SK-N-SH (cell line): ENCODE measurements around the gene VPS26A. TPM values are rescaled to one million over a fixed set of nuclear protein-coding genes. Genes with fewer than 3 reads are reported as not detected.

Experiments used
- CTCF ChIA-PET: fragments of 300-600, 350-600 bp; formaldehyde crosslinking; extraction: SDS; loops from one replicate; lab custom pipeline; 2021; lab: Yijun Ruan, JAX
- POLR2A ChIA-PET: fragments of 350-600 bp; sonication (Branson Sonifier 250); formaldehyde crosslinking; extraction: SDS; loops from one replicate; lab custom pipeline; 2020; ENCODE audit warnings: antibody characterized with exemption, inconsistent platforms; lab: Yijun Ruan, JAX
- DNase-seq: peaks from one replicate; pipeline ENCODE4 v3.0.0; 2012
- H2AFZ ChIP-seq: fragments of 200-600 bp; sonication (generic); 2 replicates; pipeline ENCODE4 v1.8.1; 2016; ENCODE audit warnings: antibody characterized with exemption, mild to moderate bottlenecking, low read depth
- H3F3A ChIP-seq: fragments of 200-600 bp; sonication (generic); replicated peaks from 2 replicates; pipeline ENCODE3; 2016; ENCODE audit warnings: antibody characterized with exemption, mild to moderate bottlenecking; ENCODE audit not compliant: insufficient read depth
- H3K27ac ChIP-seq, 2 experiments: fragments of 200-500 bp in 1 of 2; fragments of 200-600 bp in 1 of 2; sonication (Bioruptor generic) in 1 of 2; sonication (generic), shearing (Covaris generic) in 1 of 2; 2 replicates each; pipeline versions ENCODE4 v1.5.1 to v1.6.1; 2014 to 2016; ENCODE audit warnings: low read depth in 2 of 2, inconsistent platforms in 1 of 2, low read length in 1 of 2, mild to moderate bottlenecking in 1 of 2, mixed read lengths in 1 of 2
- H3K27me3 ChIP-seq: fragments of 200-600 bp; sonication (generic), shearing (Covaris generic); 2 replicates; pipeline ENCODE4 v1.6.1; 2016; ENCODE audit warnings: mixed run types; ENCODE audit not compliant: insufficient read depth
- H3K36me3 ChIP-seq, 2 experiments: fragments of 200-500 bp in 1 of 2; fragments of 200-600 bp in 1 of 2; sonication (Bioruptor generic) in 1 of 2; sonication (generic) in 1 of 2; replicated peaks in 1 of 2; 2 replicates each; pipeline versions ENCODE3 to v1.5.1; 2014 to 2016; ENCODE audit warnings: low read length in 1 of 2, mild to moderate bottlenecking in 1 of 2; ENCODE audit not compliant: insufficient read depth in 2 of 2, control insufficient read depth in 1 of 2
- H3K4me1 ChIP-seq, 2 experiments: fragments of 200-500 bp in 1 of 2; fragments of 200-600 bp in 1 of 2; sonication (Bioruptor generic) in 1 of 2; sonication (generic), shearing (Covaris generic) in 1 of 2; 2 replicates each; pipeline versions ENCODE4 v1.5.1 to v1.6.1; 2014 to 2016; ENCODE audit warnings: low read depth in 1 of 2, low read length in 1 of 2, mixed run types in 1 of 2; ENCODE audit not compliant: insufficient read depth in 2 of 2, control insufficient read depth in 1 of 2
- H3K4me2 ChIP-seq: fragments of 200-600 bp; sonication (generic), shearing (Covaris generic); 2 replicates; pipeline ENCODE4 v1.6.1; 2017; ENCODE audit warnings: mixed run types
- H3K4me3 ChIP-seq, 2 experiments: fragments of 200-500 bp in 1 of 2; fragments of 200-600 bp in 1 of 2; sonication (Bioruptor generic) in 1 of 2; sonication (generic), shearing (Covaris generic) in 1 of 2; 2 replicates each; pipeline versions ENCODE4 v1.5.1 to v1.8.1; 2014 to 2016; ENCODE audit warnings: low read depth in 2 of 2, inconsistent platforms in 1 of 2, low read length in 1 of 2, mild to moderate bottlenecking in 1 of 2, mixed read lengths in 1 of 2, moderate library complexity in 1 of 2
- H3K79me2 ChIP-seq: fragments of 200-600 bp; sonication (generic); 2 replicates; pipeline ENCODE4 v1.8.1; 2017; ENCODE audit warnings: mild to moderate bottlenecking; ENCODE audit not compliant: insufficient read depth
- H3K9ac ChIP-seq: fragments of 200-600 bp; sonication (generic); 2 replicates; pipeline ENCODE4 v1.6.1; 2017; ENCODE audit warnings: mixed run types
- H3K9me2 ChIP-seq: fragments of 200-600 bp; sonication (generic); 2 replicates; pipeline ENCODE4 v1.6.1; 2017; ENCODE audit warnings: mixed run types
- H3K9me3 ChIP-seq: fragments of 200-600 bp; sonication (generic); 2 replicates; pipeline ENCODE4 v1.6.1; 2017; ENCODE audit warnings: mixed run types, mild to moderate bottlenecking, moderate library complexity
- H4K20me1 ChIP-seq: fragments of 200-600 bp; sonication (generic); 2 replicates; pipeline ENCODE4 v1.6.1; 2017; ENCODE audit warnings: mild to moderate bottlenecking, mixed run types; ENCODE audit not compliant: insufficient read depth
- CTCF ChIP-seq: fragments of 200-600 bp; sonication (generic); IDR thresholded peaks from 2 replicates; pipeline ENCODE4 v1.6.1; 2017; ENCODE audit warnings: antibody characterized with exemption, mild to moderate bottlenecking, moderate library complexity
- FOXJ3 ChIP-seq: sonication (generic); formaldehyde crosslinking; IDR thresholded peaks from 2 replicates; pipeline ENCODE4 v1.5.1; 2020; ENCODE audit warnings: mild to moderate bottlenecking, missing genetic modification reagents
- FOXM1 ChIP-seq: IDR thresholded peaks from 2 replicates; pipeline ENCODE4 v1.4.0; 2012; ENCODE audit warnings: low read depth, mild to moderate bottlenecking
- IRF3 ChIP-seq: fragments of 150-350 bp; IDR thresholded peaks from 2 replicates; pipeline ENCODE4 v1.6.1; 2016; ENCODE audit warnings: mild to moderate bottlenecking, low read depth, low read length
- MAX ChIP-seq: IDR thresholded peaks from 2 replicates; pipeline ENCODE4 v1.4.0; 2012; ENCODE audit warnings: low read depth
- MEF2A ChIP-seq: IDR thresholded peaks from 2 replicates; pipeline ENCODE4 v1.4.0; 2012; ENCODE audit warnings: low read depth, borderline replicate concordance
- MXI1 ChIP-seq: IDR thresholded peaks from 2 replicates; pipeline ENCODE4 v1.6.1; 2012; ENCODE audit warnings: mild to moderate bottlenecking, low read depth, low read length, improper control_type of control experiment
- NRF1 ChIP-seq: IDR thresholded peaks from 2 replicates; pipeline ENCODE4 v1.6.1; 2012; ENCODE audit warnings: low read depth, mild to moderate bottlenecking, low read length
- REST ChIP-seq: IDR thresholded peaks from 2 replicates; pipeline ENCODE4 v1.6.1; 2012; ENCODE audit warnings: mild to moderate bottlenecking, low read depth, low read length, moderate library complexity
- TCF12 ChIP-seq: IDR thresholded peaks from 2 replicates; pipeline ENCODE4 v1.4.0; 2012
- TEAD4 ChIP-seq: IDR thresholded peaks from 2 replicates; pipeline ENCODE4 v1.4.0; 2012; ENCODE audit warnings: mild to moderate bottlenecking, borderline replicate concordance; ENCODE audit not compliant: insufficient read depth
- USF1 ChIP-seq: IDR thresholded peaks from 2 replicates; pipeline ENCODE4 v1.4.0; 2012; ENCODE audit warnings: low read depth, borderline replicate concordance
- USF2 ChIP-seq: fragments of 150-350 bp; IDR thresholded peaks from 2 replicates; pipeline ENCODE4 v1.6.1; 2017; ENCODE audit warnings: antibody characterized with exemption, low read length, low read depth, borderline replicate concordance
- YY1 ChIP-seq: IDR thresholded peaks from 2 replicates; pipeline ENCODE4 v1.4.0; 2012; ENCODE audit warnings: low read depth, mild to moderate bottlenecking
- ZBTB33 ChIP-seq: IDR thresholded peaks from 2 replicates; pipeline ENCODE4 v1.4.0; 2012; ENCODE audit warnings: low read depth, borderline replicate concordance
- WGBS: methylation state at CpG from one replicate; pipeline ENCODE4 v1.1.6; 2017; ENCODE audit warnings: low lambda C conversion rate; 5-methylcytosine and 5-hydroxymethylcytosine counted together
- polyA plus RNA-seq, 3 experiments: library from polyadenylated mRNA; depleted of rRNA; stranded (reverse); fragments of >200 nt; gene quantifications; 2 replicates each; pipeline ENCODE4 v1.2.3, GENCODE V29; 2012

The VPS26A gene
- polyA plus RNA-seq, 1 of the 3 experiments (the other 2 are of a cell fraction) = 10.6 TPM

GRCh38 chr10:69090685-69091084 lies 33.3 kb upstream of the VPS26A start:
- Histone ChIP-seq H3K9ac (no peak overlapping the region), H2AFZ (no peak overlapping the region), H3K27ac (no peak overlapping the region), H3F3A (peaks cover 9% of the 10 kb centered on the region), H4K20me1 (no peaks in the 10 kb centered on the region), H3K36me3 (no peaks in the 10 kb centered on the region), H3K27me3 (no peaks in the 10 kb centered on the region), H3K4me2 (no peak overlapping the region), H3K4me3 (no peak overlapping the region), H3K9me2 (no peaks in the 10 kb centered on the region), H3K79me2 (no peaks in the 10 kb centered on the region), H3K9me3 (no peaks in the 10 kb centered on the region)
- no peak for DNase-seq
- ChIA-PET POLR2A (no interaction called here), CTCF (interaction anchor here (0.9 kb wide), 2 partner anchors 86 to 101 kb away, joined by 3 to 4 read pairs; no protein-coding TSS in a partner anchor)
- 89% methylated on average over 1 of the region's 1 CpG for WGBS
- TF ChIP-seq USF2 (no peak), TCF12 (no peak), MXI1 (no peak), ZBTB33 (no peak), FOXJ3 (CRISPR knock-in tag) (no peak), MAX (no peak), MEF2A (no peak), TEAD4 (no peak), REST (no peak), USF1 (no peak), CTCF (no peak), NRF1 (no peak), IRF3 (no peak), FOXM1 (no peak), YY1 (no peak)
- TF ChIP-seq, all 33 proteins: peak for 0
- H3K4me1 ChIP-seq = no peaks in the 10 kb centered on the region
